ENCODE data around the gene PRDM16.

Gene PRDM16

DNA sequence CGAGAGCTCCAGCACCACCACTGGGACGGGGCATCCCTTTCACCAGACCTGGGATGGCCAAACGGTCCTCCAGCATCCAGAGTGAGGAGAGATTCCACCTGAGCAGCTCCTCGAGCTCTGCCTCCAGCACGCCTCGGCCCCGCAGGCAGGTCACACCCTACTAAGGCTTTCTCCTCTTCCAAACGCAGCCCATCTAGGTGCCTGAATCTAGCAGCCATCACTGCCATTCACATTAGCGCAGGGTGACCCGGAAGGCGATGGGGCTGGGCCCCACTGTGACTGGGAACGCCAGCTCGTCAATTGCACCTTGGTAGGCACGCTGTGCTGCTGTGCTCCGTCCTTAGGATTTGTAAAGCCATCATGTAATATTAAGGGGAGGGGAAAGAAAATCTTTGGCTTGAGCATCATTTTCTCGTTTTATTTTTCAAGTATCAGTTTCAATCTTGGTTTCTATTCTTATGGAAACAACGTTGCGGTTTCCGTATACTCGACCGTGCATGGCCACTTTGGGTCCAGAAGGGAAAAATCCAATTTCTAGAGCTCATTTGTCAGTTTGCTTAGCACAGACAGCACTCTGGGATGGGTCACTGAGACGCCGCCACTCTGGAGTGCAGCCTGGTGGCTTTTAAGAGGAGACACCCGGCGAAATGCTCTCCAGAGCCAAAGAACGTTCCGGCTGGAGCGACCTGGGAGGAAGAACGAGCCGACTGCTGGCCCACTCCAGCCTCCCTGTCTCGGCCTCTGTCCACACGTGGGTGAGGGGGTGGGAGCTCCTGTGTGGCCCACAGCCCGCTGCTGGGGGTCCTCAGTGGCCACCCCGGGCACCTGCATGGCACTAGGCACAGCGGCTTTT lies 173.6 kb downstream of the PRDM16 start:
- DNase-seq (ENCODE audit: low read depth, low spot score), result no peak

DNA sequence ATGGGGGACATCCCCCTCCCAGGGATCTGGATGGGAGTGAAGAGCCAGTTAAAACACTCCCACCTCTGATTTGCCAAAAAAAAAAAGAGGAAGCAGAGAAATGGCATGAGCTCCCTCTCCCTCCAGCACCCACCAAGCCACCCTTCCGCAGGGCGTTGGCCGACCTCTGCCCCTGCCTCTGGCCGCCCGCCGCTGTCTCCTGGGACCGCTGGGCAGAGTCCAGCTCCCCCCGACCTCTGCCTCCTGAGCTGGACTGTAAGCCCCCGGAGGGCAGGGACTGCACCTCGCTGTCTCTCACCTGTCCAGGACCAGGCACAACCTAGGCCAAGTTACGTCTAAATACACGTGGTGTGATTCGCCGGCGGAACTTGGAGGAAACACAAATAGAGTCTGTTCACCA lies 174.3 kb downstream of the PRDM16 start:
- no peak for DNase-seq (ENCODE audit: low read depth, low spot score)

DNA sequence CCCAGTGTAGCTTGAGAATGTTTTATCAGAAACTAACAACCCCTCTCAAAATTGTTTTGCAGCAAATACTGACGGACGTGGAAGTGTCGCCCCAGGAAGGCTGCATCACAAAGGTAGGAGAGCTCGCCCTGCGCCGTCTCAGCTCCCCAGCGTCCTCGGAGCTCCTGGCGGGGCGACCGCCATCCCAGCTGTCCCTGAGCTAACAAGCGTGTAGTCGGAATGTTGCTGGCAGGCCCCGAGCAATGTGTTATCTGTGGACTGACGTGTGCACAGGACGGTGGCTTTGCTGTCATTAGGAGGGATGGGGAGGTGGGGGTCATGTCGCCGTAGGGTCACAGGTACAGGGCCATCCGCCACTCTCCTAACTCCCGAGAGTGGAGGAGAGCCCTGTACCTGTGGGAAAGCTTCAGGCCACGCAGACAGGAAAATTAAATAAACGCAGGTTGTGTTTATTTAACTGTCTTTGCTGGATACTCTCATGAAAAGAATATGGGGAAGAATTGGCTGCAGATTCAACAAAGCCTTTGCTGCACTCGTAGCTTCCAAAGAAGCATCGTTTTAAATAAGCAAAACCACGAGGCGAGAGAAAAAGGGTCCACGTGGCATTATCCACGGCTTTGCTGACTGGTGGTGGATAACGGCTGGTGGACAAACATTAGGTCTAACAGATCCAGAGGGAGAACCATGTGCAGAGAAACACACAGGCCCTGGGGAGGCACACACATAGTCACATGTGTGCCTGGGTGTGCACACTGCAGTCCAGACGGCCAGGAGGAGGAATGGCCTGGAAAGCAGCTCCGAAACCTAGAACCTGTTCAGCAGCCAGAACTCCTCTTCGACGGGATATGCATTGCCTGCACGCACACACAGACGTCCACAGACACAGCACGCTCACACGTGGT lies 175.3 kb downstream of the PRDM16 start:
- no peak for DNase-seq (ENCODE audit: low read depth, low spot score)

DNA sequence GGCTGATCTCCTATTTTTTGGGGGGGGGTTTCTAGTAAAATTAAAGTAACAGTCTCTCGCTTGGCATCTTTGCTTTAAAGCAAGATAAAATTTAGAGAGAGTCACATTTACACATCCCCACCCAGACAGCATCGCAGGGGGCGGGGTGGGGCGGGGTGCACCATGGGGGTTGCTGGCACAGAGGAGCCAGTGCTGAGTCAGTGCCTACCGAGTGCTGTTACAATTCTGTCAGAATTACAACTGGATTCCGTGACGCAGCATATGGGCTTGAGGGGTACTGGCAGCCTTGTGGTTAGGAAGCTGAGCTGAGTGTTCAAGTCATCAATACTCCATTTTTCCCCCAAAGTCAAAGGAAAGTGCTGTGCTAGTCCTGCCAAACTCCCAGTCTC lies 175.9 kb downstream of the PRDM16 start:
- no peak for DNase-seq (ENCODE audit: low read depth, low spot score)

DNA sequence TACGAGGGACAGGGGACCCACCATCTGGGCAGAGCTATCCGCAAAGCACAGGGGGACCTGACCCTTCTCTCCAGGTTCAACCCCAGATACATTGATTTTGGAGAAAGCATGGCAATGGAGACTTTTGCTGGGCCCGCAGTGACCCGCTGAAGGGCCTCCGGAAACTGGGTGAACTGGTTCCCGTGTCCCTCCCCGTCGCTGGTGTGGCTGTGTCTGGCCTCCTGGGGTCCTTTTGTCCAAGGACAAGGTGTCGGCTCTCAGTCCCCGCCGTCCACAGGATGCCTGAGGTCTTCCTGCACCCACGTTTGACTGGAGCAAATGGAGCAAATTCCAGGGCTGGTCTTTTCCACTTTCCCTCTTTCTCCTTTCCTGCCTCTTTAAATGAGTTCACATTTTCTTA lies 176.3 kb downstream of the PRDM16 start:
- no peak for DNase-seq (ENCODE audit: low read depth, low spot score)

DNA sequence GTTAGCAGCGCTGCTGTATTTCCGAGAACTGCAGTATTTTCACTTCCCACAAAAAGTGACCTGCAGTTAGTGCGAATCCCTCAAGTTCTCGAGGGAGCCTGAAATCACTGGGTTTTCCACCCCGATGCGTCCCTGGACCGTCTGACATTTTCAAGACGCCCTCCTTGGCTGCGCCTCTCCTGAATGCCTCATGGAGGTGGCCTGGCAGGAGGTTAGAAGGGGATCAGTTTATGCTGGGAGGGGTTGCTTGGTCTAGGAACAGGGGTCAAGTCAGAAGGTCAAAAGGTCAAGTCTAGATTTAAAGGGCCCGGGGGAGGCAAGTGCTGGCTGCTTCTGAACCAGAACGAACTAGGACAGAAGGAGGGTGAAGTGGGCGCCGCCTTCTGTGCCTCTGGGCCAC lies 176.8 kb downstream of the PRDM16 start:
- DNase-seq (ENCODE audit: low read depth, low spot score), result no peak

DNA sequence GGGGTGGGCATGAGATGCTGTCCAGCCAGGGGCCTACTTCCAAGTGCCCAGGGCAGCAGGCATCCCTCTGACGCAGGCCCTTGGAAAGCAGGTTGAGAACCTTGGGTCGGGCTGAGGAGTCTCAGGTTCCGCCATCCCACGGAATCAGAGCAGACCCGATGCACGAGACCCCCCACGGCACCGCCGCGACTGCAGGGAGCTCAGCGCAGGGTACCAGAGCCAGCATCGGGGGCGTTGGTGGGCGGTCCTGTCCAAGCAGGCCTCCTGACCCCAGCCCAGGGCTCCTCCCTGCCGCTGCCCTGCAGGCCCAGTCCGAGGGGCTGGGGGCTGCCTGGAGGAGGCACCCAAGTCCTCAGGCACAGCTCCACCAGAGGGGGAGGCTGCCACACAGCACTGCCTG lies 177.2 kb downstream of the PRDM16 start:
- DNase-seq (ENCODE audit: low read depth, low spot score), result no peak

DNA sequence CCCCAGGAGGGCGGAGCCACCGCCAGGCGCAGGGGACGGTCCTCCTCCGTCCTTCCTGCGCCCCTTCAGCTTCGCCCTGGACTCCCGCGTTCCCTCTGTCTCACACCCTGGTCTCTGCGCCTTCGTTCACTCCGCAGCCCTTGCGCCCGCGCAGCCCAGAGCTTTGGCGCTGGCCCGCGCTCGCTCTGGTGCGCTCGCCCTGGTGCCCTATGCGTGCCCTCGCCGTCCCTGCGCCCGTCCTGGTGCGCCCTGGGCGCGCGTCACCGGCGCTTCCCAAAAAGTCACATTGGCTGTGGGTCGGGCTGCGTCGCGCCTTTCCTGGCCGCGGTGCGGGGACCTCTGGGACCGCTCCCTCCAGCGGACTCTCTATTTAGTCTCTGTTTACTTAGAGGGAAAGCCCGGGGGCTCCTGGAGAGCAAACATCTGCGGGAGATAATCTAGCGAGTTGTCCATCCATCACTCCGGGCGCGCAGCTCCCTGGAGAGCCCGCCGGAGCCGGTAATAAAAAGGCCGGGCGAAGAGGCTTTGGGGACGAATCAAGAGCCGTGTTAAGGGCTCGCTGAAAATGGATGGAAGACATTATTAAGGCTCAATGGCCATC lies 178.6 kb downstream of the PRDM16 start:
- no peak for DNase-seq (ENCODE audit: low read depth, low spot score)

DNA sequence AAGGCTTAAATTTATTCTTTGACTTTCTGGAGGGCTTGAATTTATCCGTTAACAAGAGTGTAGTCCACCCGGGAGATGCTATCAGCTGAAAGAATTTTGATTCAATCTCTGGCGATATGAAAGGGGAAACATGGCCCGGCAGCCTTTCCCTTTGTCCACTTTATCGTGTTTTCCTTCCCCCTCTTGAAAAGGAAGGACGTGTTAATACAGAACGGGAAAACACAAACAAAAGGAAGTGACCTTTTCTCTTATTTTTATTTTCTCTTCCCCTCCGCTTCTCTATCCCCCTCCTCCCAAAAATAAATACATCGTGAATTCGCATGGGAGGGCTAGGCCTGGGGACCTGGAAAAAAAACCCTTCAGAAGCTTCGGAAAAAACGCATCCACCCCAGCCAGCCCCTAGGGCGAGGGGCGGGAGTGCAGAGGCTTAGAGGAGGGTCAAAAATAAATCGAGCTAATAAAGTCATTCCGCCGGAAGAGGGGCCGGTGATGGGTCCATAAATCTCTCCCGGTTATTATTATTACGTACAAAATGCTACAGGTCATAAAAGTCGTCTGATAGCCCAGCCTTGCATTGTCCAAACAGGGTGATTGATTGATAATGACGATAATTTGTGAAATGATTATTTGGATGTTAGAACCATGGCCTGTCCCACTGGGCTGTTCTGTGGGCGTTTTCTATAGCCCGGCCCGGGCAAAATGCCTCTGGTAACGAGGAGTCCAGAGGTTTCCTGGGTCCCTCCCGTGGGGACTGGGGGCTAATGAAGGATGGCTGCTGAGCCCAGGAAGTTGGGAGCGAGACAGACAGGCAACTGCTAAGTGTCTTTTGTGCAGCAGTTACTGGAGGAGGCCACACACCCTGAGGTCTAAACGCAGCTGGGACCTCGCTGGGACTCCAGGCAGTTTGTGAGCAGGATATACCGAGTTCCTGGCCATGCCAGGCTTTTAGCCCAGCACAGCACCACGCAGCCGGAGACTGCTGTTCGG lies 179.4 kb downstream of the PRDM16 start:
- DNase-seq (ENCODE audit: low read depth, low spot score), result no peak

DNA sequence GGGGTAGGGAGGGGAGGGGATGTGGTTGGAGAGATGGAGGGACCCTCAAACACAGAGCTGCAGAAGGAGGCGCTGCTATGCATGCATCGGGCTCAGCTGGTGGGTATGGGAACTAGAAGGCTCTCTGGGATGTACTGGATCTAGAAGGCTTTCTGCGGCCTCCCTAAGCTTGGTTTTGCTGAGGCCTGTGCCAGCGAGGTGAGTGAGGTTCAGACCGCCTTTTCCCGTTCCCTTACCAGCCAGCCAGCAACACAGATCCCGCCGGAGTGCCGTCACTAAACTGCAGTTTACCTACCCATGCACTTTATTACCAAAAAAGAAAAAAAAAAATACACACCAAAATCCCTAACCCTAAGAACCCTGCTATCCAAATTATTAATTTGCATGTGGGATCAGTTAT lies 180.2 kb downstream of the PRDM16 start:
- no peak for DNase-seq (ENCODE audit: low read depth, low spot score)

DNA sequence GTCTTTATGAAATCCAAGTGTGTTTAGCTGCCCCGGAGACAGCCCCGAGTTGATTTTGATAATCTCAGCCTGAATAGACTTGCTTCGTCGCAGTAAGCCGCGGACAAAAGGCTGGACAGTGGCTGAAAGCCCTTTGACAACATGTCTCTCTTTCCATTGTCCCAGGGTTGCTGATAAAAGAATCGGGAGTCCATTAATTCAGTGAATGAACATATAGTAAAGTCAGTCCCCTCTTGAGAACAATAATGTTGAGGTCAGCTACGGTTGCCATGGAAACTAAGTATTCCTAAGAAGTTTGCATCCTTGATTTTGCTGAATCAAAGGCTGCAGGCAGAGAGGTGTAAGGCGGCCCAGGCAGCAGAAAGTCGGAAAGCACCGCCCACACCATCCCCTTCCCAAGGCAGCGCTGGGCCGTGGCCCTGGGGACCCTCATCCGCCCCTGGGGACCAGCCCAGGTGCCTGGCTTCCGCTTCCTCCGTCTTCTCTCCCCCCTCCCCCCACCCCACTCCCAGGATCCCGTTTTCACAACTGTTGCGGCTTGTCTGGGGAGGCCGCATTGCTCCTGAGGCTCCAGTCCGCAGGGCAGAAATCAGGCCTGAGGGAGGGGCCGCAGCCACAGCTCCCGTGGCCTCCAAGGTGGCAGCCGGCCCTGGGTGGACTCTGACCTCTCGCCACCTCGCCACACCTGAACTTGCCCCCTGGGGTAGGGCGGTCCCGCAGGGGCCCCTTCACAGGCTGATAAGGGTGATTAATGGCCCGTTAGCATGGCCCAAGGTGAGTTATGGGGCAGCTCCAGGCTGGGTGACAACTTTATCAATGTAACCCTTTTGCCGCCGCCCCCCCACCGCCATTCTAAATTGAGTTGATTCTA lies 180.9 kb downstream of the PRDM16 start:
- DNase-seq (ENCODE audit: low read depth, low spot score), result no peak

DNA sequence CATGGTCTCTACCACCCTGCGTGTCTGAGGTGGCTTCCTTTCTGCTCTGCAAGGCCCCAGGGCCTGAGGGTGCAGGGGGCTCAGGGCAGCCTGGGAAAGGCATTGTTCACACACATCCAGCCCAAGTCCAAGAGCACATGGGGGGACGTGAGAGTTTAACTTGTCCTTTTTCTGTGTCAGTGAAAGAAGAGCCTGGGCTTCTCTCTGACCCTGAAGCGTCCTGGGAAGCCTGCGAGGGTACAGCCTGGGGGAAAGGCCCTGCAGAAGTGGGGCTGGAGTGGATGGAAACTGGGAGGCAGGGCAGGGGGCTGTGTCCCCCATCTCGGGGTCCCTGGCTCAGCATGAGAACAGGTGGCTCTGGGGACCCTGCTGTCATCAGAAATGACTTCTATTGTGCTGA lies 181.6 kb downstream of the PRDM16 start:
- no peak for DNase-seq (ENCODE audit: low read depth, low spot score)

DNA sequence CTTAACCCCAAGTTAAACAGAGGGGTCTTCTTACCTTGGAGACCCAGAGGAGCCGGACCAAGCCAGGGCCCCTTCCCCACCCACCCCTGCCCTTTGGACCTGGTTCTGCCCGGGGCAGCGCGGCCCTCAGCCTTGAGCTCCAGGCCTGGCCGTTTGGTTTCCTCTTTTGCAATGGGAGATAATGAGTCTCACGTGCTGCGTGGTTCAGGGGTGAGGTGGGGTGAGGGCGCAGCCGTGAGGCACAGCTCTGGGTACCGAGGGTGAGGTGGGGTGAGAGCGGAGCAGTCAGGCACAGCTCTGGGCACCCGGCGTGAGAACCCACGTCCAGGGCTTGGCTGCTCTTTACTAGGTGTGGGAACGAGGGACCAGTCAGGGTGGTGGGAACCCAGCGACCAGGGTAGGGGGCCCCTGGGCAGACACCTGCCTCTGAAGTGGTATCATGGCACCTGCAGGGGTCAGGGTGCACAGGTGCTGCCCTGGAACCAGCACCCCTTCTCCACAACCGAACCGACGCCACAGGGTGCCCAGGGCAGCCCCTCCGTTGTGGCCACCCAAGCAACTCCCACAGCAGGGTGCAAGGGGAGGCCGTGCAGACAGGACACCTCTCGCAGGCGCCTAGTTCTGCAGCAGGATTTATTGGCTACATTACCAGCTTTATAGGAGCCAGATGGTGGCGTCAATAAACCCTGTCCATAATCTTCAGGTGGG lies 182.2 kb downstream of the PRDM16 start:
- DNase-seq (ENCODE audit: low read depth, low spot score), result no peak

DNA sequence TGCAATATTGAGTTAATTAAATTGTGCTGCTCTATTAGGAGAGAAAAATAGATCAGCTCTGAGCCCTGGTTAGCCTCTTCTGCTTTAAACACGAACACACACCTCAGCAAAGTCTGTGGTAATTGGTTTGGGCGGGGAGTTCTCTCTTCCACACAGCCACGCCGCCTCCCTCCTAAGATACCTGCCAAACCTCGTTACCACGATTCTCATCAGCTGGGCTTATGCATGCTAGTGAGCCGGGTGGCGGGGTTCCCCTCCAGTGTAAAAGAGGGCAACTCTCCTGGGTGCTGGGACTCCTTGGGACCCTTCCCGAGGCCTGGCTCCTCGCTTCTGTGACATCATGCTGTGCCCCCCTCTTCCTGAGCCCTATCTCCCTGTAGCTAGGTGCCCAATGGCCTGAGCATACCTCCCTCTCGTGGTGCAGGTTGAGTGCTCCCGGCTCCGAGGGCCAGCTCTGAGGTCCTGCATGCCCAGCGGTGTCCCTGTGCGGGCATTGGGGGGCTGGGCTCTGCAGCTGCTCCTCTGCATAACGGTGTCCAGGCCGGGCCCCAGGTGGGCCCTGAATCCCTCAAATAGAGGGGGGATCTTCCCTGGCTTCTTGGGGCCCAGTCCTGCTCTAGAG lies 182.9 kb downstream of the PRDM16 start:
- DNase-seq (ENCODE audit: low read depth, low spot score), result no peak

DNA sequence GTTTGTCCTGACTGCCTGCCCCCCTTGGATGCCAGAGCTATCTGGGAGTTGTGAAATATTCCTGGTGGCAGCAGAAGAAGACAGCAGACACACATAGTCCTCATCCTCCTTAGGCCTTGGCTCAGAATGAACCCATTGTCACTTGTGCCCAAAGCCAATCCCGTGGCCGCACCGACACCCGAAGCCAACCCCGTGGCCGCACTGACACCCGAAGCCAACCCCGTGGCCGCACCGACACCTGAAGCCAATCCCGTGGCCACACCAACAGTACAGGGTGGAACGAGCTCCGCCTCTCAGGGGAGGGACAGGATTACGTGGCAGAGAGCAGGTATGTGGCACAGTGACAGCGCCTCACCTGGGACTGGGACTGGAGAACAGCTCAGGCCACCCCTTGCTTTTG lies 186.7 kb downstream of the PRDM16 start:
- no peak for DNase-seq (ENCODE audit: low read depth, low spot score)

DNA sequence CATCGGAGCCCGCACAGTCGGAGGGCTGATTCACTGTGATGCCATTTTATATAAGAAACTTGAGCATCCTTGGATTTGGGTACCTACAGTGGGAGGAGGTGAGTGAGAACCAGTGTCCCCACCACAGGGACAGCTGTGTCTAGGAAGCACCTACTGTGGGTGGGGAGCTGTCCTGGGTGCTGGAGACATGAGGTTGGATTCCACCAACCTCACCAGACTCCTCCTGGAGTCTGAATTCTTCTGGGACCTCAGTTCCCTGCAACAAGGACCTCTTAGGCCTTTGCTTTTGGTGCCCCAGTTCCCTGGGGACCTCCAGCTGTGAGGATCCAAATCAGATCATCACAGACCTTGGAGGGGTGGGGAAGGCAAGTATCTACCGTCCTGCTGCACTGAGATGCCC lies 188.8 kb downstream of the PRDM16 start:
- DNase-seq (ENCODE audit: low read depth, low spot score), result no peak

DNA sequence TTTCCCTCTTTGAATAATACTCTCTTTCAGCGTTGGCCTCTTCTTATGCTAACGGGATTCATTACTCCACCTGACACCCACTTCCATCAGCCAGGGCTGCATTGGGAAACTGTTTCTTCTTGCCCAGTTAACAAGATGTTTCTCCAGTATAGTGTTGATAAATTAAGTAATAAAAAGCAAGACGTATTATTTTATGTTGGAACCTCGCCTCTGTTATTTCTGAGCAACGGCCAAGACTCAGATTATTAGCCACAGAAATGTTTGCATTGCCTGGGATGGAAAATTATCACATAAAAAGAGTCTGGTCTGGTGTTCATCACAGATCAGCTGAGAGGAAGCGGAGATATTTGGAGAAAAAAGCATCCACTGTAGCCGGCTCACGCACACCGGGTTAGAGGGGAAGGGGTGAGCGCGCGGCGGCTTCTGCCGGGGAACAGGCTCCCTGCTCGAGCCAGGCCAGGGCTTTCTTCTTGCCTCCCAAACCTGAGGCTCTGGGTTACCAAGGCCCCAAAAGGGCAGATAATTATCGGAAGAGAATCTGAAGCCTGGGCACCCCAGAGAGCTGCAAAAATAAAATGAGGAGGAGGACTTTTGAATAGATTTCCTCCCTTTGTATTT lies 189.5 kb downstream of the PRDM16 start:
- no peak for DNase-seq (ENCODE audit: low read depth, low spot score)

DNA sequence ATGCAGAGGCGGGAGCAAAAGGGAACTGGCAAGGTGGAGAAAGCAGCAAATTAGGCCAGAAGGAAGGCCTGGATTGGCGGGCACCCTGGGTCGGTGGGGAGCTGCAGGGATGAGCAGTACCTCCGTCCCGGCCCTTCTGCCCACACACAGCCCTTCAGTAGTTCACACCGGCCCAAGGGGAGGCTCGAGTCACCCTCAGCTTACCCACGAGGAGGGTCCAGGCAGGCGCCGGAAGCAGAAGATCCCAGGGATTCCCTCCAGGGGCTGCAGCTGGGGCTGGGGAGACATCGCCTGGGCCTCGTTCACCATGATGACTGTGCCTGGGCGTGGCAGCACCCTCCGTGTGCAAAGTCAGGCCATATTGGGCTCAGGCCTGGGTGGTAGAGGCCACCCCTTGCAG lies 190.0 kb downstream of the PRDM16 start:
- DNase-seq (ENCODE audit: low read depth, low spot score), result no peak

All from smooth muscle cell of the brain vasculature (primary cell).